GM18499 (cell line): ENCODE data around the gene FBXW12.

Source experiments
- ATAC-seq: cut with Tn5 transposase; IDR thresholded peaks from one replicate; pipeline ENCODE4 v1.9.1; 2021; ENCODE audit warnings: moderate number of reproducible peaks; ENCODE audit not compliant: insufficient read depth, unreplicated experiment

Gene FBXW12

DNA sequence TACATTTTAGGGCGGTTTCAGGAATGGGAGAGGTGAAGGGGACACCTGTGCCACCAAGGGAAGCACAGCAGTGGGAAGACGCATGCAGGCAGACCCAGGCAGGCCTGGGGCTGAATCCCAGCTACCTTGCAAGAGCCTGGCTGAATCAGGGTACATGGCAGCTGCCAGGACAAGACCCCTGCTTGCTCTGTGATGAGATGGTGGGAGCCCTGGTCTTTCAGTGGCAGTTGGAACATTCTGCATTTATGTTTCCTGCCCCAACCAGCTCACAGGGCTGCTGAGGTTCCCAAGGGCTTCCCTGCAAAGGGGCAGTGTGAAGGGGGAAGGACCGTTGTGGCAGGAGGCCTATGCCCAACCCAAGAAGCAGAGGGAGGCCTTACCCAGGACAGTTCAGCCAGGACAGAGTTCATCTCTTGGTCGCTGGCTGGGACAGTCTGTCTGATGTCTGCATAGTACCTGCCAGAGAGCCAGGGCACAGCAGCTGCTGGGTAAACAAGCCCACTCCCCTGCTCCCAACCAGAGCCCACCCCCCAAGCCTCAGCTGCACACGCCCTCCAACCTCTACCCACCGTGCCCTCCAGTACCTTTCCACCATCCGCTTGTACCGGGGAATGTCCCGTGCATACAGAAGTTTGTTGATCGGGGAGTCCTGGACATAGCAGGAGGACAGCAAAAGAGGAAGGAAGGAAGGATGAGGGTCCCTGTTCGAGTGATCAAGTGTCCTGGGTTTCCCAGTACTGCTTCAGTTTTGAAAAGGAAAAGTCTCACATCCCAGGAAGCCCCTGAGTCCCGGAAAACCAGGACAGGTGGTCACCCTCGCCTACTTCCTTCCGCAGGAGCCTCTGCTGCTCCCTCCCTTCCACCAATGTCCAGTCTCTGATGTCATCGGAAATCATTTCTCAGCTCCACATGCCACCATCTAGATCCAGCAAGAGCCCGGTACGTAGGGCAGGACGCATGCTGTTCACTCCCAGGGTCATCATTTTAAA, 34.7 kb downstream of the FBXW12 start:
- ATAC-seq, result no peak

DNA sequence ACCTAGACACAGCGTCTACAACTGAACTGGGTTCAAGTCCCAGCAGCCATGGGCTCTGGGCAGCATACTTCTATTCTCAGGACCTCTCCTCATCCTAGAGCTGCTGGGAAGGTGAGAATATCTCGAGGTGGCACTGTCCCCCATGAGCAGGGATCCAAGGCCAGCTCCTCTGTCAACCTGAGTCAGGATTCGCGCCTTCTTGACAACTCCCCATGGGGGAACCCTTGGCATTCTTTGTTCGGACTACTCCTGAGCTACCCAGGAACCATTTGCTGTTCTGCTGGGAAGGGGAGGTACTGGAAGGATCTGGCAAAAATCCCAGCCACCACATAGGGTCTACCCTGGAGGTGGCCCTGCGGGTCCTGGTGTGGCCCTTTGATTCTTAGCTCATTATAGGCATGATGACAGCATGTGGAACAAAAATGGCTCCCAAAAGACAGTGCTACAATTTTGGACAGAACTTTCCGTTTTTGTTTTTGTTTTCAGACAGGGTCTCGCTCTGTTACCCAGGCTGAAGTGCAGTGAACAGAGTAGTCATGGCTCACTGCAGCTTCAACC, 35.6 kb downstream of the FBXW12 start:
- no peak for ATAC-seq

DNA sequence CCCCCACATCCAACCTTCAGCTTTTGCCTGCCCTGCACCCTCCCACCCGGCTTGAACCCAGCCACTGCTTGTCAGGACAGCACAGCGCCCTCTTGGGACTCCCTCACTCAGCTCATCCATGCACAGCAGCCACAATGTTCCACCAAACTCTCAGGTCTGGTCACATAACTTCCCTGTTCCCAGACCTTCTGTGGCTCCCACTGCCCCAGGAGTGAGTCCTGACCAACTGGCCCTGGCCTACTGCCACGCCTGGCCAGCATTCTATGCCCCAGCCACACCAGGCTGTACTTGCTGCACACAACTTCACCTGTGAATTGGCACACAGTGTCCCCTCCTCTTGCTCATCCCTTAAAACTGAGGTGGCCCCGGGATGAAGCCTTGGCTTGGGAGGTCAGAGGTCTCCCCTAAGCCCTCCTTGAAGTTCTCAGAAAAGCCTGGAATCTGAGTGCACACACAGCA, 36.8 kb downstream of the FBXW12 start:
- ATAC-seq, result no peak

DNA sequence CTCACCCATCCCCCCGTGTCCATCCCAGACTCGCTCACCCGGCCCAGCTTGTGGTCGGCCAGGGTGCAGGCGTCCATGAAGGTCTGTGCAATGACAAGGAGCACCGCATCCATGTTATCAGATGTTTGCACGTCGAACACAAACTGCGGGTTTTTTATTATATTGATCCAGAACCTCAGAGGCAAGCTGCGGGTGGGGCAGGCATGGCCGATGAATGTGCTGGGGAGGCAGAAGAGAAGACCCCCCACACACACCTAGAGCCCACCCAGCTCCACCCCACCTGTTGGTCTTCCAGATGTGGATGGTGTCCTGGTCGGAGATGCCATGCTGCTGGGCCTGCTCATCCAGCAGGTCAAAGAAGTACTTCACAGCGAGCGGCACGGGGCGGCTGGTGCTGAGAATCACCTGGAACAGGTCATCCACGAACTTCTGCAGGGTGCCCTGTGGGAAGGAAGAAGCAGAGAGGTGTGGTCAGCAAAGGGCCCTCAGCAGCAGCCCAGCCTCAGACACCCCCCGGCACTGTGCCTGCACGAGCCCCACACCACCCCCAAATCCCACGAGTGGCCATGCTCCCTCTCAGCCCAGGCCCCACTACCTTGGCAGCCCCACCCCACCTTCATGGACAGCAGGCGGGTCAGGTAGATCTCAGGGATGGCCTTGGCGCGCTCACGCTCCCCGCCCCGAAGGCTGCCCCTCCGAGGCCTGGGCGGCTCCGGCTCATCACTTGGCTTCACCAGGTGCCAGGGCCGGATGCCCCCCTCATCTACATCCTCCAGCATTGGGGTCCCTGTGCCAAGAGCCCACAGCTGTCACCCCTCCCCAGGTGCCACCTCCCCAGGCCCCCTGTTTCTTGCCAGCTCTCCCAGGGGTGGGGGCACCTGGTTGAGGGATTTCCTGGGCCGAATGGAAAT, 37.5 kb downstream of the FBXW12 start:
- ATAC-seq, result no peak

DNA sequence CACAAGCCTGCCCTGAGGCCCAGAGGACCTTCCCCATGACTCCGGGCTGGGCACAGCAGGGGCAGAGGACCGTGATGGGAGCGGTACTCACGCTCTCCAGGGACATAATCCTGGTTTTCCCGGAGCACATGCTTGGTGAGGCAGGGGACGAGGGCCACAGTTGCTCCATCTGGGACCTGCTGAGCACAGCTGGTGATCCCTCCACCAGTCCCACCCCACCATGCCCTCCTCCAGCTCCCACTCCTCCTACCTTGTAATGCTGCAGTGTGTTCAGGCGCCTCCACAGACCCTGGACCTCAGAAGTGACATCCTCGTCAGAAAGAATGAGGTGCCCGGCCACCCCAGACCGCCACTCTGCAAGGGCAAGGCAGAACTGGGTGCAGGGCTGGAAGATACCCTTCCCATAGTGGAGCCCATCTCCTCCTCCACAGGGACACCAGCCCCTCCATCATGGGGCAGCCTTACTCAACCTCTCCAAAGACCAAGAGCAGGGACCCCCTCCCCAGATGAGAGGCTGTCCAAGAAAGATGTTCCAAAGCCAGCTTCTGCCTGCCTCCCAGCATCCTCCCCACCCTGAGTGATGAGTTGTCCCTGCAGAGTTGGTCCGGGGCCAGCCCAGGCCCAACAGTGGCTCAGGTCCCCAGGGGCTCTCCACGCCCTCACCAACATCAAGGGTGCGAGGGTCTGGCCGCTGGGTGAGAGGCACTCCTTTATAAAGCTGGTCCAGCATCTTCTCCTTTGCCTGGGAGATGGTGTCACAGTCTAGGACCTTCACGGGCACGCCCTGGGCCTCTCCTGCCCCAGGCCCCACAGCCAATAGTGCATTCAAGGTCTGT, 38.4 kb downstream of the FBXW12 start:
- ATAC-seq, result no peak

DNA sequence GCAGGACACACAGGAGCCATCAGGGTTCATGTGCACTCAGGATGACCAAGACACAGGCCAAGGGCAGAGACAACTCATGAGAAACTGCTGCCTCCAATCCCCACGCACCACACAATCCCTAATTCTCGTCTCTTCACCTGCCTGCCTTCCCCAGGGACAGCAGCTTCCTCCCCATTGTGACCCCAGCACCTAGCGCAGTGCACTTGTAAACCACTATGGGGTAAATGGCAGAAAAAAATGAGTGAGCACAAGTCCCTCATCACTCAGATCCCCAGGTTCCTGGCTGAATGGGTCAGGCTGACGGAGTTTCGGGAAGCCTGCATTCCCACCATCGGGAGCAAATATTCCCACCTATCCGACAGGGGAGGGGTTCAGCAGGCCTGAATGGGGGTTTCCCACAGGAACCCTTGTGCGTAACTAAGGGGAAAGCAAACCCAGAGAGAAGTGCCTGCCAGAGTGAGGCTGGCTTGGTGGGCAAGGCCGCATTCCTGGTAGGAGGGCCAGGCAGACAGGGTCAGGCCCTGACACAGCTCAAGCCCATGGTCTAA, 39.1 kb downstream of the FBXW12 start:
- ATAC-seq, result no peak

DNA sequence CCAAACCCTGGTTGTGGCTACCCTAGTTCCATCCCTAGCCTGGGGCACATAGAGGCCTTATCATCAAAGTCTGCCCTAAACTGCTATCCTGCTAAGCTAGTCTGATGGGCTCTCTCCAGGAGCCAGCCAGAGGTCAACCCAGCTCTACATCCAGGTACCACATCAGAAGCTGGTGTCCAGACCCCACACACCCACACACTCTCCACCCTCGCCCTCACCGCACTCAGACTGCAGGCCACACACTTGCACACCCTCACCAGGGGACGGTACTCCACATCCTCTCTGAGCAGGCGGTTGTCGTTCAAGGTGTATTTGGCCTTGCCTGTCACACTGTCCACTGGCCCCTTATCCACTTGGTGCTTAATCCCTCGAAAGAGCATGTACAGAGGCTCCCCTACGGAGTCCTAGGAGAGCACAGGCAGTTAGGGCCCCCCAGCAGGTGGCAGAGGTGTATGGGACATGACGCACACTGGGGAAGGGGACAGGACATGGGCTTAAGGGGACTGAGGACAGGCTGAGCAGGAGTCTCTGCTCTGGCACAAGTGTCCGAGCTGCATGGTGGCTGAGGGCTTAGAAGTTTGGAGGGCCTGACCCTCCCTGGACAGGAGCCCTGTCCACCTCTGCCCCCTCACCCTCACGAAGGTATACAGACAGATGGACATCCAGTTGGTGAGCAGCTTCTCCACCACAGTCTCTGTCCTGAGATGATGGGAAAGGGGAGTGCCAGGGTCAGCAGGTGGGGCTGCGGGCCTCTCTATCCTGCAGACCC, 39.8 kb downstream of the FBXW12 start:
- no peak for ATAC-seq

DNA sequence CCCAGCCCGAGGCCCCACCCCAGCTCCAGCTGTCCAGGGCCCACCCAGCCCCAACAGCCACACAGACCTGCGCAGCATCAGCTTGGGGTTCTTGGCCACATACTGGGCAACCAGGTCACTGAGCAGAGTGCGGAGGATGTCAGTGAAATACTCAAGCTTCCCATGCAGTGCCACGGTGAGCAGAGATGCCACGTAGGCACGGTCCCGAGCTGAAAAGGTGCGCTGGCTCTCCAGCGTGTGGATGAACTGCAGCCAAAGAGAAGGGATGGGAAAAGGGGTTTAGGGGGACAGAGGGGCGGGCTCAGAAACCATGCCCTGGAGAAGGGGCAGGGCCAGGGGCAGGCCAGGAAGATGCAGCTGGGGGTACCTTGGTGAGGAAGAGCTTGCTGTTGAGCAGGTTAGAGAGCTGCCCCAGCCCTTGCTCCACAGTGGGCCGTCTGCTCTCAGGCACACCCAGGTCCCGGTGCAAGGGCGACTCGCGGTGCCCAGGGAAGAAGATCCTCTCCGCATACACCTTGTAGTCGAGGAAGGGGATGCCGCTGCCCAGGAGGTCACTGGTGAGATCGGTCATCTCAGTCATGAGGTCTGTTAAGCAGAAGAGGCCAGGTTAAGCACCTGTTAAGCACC, 40.5 kb downstream of the FBXW12 start:
- no peak for ATAC-seq

DNA sequence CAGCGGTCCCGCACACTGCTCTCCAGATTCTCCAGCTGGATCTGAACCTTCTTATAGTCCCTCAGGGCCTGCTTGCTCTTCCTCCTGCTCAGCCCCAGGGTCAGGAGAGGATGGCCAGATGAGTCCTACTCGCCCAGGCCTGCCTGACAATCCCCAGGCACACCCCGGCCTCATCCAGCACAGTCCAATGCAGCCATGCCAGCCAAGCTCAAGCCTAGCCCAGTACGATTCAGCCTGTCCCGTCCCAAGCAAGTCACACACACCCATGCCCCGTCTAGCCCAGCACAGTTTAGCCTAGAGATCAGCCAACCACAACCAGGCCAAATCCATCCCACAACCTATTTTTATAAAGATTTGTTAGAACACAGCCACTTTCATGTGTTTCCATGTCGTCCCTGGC, 41.1 kb downstream of the FBXW12 start:
- no peak for ATAC-seq

DNA sequence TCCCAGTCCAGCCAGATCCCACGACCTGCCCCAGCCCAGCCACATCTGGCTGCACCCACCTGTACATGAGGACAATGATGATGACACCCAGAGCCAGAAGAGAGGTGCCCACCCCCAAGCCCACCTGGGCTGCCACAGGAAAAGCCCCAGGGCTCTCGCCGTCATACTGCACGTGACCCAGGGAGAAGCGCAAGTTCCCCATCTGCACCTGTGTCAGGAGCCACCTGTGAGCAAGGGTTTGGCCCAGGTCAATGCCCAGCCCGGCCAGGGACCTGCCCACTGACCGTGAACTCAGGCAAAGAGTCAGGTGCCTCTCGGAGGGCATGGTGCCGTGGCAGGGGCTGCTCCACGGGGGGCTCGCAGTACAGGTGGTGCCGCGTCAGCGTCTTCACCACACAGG, 41.6 kb downstream of the FBXW12 start:
- ATAC-seq, result no peak

DNA sequence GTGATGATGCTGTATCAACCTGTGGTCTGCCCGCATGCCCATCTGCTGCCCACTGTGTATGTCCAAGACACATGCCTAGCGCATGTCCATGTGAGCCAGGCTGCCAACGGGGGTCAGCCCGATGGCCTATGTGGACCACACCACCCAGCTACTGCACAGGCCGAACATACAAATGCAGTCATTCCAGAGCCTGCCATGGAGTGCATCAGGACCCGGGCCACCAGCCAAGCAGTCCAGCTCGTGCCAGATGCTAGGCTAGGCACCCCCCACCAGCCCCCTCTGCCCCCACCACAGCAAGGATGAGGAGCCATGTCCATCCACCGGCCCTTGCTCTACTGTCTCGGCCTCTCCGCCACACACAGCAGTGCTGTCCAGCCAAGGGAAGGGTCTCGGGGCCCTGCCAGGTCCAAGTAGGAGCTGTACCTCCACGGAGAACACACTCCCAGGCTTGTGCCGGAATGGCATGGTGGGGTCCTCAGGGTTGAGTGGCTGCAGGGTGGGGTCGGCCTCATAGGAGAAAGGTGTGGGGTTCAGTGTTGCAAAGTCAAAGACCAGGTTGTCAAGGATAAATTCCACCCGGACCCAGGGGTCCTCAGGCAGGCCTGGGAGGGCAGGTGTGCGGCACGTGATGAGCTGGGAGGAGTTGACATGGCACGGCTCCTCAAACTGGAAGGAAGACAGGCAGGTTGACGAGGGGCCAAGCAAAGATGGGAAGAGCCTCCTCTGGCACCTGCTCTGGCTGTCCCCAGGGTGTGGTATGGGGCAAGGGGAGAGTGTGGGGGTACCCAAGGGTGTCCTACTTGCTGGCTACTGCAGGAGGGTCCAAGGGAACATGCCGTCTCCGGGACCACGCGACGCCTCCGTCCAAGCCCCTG, 42.6 kb downstream of the FBXW12 start:
- ATAC-seq, result no peak

DNA sequence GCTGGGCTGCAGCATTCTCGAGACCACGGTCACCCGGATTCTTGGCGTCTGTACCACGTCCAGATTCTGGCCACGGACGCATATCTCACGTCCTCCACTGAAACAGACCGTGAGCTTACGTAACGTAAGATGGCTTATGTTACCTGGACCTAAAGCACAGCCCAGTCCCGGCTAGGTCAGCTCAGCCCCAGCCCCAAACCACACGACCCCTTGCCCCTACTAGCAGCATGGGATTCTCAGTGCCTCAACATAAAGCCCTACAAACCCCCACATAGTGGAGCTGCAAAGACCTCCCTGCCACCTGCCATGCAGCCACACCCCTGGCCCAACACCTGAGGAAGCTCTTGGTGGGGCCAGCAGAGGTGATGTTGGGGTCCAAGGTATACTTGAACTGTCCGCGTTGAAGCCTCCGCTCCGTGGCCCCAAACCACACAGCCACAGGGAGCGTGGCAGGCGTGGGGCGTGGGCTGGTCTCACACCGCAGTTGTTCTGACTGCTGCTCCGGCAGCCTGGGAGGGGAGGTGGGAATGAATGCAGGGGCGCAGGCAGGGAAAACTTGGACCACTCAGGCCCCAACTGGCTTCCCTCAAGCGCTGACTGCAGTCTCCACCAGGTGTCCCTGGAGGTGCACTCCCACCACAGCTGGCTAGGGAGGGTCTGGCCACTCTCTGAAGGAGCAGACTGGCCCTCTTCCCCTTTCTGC, 43.4 kb downstream of the FBXW12 start:
- ATAC-seq, result no peak

DNA sequence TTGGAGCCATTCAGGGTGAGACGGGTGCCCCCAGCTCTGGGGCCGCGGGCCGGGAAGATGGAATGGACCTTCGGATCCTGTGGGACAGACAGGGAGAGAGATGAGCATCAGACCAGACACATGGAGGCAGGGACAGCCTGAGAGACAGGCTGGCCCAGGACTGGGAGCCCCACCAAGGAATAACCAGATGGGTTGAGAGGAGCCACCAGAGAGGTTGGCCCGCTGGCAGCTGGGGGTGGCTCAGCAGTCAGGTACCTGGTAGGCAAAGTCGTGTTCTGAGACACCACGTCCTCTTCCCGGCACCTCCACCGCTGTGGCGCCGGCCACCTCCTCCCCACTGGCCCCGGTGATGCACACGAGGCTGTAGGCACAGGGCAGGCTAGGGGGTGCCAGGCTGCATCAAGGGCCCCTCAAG, 44.1 kb downstream of the FBXW12 start:
- no peak for ATAC-seq

DNA sequence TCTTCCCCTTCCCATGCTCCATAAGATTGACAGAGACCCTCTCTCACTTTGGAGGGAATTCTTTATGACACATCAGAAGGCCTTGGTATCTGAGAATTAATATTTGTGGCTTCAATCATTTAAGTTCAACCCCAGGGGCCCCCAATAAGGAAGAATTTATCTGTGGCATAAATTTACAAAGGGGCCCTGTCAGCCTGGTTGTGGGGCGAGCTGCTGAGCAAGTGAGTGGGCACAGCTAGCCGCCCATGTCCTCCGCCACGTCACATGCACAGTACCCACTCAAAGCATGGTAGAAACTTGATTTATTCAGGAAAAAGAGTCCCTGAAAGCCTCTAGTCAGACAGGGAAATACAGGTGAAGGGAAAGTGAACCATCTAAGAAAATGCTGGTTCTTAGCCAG, 44.5 kb downstream of the FBXW12 start:
- ATAC-seq, result no peak

DNA sequence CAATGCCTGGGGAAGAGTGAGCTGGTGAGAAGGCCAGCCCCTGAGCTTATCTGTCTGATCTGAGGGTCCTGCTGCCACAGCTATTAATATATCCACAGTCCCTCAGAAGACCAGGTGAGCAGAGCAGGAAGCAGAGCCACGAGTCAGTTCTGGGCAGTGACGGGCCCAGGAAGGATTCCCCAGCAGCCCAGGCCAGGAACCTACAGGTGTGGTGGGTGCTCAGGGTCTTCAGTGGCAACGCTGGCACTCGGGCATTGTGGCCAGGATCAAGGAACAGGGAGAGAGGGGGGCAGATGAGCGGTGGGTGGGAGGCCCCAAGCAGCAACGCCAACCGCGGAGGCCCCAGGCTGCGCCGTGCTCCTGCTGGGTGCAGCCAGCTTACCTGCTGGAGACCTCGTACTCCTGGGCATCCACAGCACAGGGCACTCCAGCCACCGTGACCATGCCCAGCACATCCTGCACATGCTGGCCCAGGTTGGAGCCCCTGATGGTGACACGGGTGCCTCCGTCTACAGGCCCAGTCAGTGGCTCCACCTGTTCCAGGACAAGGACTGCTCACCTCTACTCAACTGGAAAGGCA, 45.6 kb downstream of the FBXW12 start:
- no peak for ATAC-seq

DNA sequence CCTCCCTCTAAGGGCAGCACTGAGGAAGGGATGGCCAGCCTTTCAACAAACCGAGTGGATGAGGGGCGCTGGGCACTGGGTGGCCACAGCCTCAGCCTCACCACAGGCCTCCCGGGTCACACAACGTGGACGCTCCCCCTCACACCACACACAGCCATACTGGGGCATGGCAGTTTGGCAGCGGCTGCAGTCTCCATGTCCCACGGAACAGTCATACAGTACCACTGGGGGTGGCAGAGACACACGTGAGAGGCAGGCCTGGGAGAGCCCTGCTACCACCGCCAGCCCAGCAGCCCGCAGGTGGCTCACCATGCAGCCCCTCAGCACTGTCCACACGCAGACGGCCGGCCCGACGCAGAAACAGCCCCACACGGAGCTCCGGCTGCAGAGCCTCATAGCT, 46.1 kb downstream of the FBXW12 start:
- ATAC-seq, result no peak

DNA sequence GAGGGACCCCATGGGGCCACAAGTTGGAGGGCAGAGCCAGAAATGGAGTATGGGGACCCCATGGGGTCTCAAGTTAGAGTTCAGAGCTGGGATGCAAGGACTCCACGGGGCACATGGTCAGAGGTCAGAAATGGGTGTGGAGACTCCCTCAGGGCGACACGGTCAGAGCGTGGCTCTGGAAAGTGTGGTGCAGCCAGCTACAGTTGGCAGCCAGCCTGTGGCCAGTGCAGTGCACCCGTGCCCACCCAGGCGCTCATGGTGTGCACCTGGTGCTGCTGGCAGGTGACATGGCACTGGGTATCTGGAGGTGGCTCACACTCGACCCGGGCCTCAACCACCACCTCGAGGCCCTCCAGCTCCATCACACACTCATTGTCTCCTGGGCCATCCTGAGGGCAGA, 46.6 kb downstream of the FBXW12 start:
- ATAC-seq, result no peak
